Tibial artery (tissue), 4 donors: Measurements from ENCODE around the gene UGT1A6.

Experiments
- DNase-seq, 2 donors: peaks; one replicate each; pipeline ENCODE4 v3.0.0-alpha.2; 2019
- H3K27ac ChIP-seq, 2 donors: fragments of 200-600 bp; sonication (generic) in 1 of 2; 1 replicate in 1 of 2; 2 replicates in 1 of 2; pipeline ENCODE4 v1.5.1; 2018 to 2019; ENCODE audit warnings: mild to moderate bottlenecking in 1 of 2
- H3K27me3 ChIP-seq, 2 donors: fragments of 200-600 bp; sonication (generic) in 1 of 2; one replicate each; pipeline versions ENCODE4 v1.5.1 to v1.6.0; 2016 to 2019
- H3K36me3 ChIP-seq, 3 donors: fragments of 200-600 bp; sonication (generic) in 2 of 3; one replicate each; pipeline ENCODE4 v1.5.1; 2016 to 2019; ENCODE audit warnings: mild to moderate bottlenecking in 2 of 3
- H3K4me1 ChIP-seq, 4 donors: fragments of 200-600 bp; sonication (generic) in 2 of 4; 1 replicate in 3 of 4; 2 replicates in 1 of 4; pipeline ENCODE4 v1.5.1; 2016 to 2019
- H3K4me3 ChIP-seq, 2 donors: fragments of 200-600 bp; sonication (generic) in 1 of 2; 1 replicate in 1 of 2; 2 replicates in 1 of 2; pipeline ENCODE4 v1.5.1; 2018 to 2019; ENCODE audit warnings: mild to moderate bottlenecking in 2 of 2
- H3K9me3 ChIP-seq, 3 donors: fragments of 200-600 bp; sonication (generic) in 1 of 3; one replicate each; pipeline ENCODE4 v1.5.1; 2016 to 2019
- intact Hi-C: fragments of 100-400 bp; cut with DNase I; formaldehyde crosslinking; loops from one replicate; pipeline ENCODE4 v1.15.0; 2023; ENCODE audit warnings: low total_unique reads
- TF ChIP-seq, protein P1 (sequence below), 2 experiments: fragments of 200-600 bp in 1 of 2; fragments of 450-650 bp in 1 of 2; IDR thresholded peaks; one replicate each; pipeline ENCODE4 v1.5.1; 2017 to 2019; ENCODE audit warnings: antibody characterized with exemption in 2 of 2, mild to moderate bottlenecking in 1 of 2, moderate library complexity in 1 of 2

The UGT1A6 gene

DNA sequence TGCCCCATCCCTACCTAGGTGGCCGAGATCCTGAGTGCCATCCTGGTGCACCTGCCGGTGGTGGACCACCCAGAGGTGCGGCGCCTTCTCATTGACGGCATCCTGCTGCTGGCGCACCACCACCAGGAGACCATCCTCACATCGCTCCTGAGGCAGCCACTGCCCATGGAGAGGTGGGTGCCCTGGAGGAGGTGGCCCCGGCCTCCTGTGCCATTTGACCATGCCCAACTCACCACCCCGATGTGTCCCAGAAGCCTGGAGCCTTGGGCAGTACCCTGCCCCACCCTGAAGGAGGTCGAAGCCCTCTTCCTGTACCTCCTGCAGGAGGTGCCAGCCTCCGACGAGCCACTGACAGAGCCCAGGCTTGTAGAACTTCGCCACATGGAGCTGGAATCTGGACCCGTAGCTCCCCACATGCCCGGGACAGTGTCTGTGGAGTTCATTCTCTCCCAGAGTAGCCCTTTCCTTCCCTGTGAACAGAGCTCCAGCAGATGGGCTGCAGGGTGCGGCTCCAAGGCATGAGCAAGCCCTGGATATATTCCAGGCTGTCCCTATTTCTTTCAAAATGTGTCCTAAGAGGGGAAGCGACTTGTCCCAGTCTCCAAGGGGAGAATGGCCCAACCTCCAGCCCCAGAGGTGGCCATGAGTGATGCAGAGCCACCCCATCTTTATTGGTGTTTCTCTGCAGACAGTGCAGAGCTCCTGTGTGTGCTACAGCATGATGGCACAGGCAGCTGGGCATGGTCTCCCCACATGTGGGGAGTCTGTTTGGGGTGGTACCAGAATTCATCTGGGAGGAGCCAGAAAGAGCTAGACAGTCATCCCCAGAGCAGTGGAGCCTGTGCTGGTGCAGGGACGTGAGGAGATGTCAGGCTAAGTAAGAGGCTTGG, 127.4 kb downstream of the UGT1A6 start:
- Histone ChIP-seq H3K4me1 (no peaks in the 10 kb centered on the region), H3K4me3 (no peak overlapping the region), H3K9me3 (peaks cover 0 to 4% (median 0%) of the 10 kb centered on the region in 3 donors), H3K36me3 (no peaks in the 10 kb centered on the region), H3K27ac (no peak overlapping the region), H3K27me3 (no peaks in the 10 kb centered on the region)
- DNase-seq = peak; percentile 16 to 39
- TF ChIP-seq, protein P1, sequence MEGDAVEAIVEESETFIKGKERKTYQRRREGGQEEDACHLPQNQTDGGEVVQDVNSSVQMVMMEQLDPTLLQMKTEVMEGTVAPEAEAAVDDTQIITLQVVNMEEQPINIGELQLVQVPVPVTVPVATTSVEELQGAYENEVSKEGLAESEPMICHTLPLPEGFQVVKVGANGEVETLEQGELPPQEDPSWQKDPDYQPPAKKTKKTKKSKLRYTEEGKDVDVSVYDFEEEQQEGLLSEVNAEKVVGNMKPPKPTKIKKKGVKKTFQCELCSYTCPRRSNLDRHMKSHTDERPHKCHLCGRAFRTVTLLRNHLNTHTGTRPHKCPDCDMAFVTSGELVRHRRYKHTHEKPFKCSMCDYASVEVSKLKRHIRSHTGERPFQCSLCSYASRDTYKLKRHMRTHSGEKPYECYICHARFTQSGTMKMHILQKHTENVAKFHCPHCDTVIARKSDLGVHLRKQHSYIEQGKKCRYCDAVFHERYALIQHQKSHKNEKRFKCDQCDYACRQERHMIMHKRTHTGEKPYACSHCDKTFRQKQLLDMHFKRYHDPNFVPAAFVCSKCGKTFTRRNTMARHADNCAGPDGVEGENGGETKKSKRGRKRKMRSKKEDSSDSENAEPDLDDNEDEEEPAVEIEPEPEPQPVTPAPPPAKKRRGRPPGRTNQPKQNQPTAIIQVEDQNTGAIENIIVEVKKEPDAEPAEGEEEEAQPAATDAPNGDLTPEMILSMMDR (IDR thresholded peaks at IDR 0.05) = no peak
- intact Hi-C loops = no loop called here

DNA sequence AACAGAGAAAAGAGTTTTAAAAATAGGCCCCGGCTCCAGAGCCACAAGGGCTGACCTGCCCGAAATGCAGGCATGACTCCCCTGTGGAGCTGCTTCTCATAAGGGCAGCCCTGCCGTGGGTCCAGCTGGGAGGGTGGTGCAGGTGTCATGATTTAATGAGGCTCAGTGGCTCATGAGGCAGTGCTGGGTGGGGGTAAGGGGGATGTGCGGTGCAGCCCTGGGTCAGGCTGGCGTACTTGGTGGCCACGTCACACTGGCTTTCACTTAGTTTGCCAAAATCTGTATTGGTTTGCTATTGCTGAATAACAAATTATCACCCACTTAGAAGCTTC, 128.1 kb downstream of the UGT1A6 start:
- no peaks in the 10 kb centered on the region for H3K4me1 ChIP-seq
- H3K4me3 ChIP-seq = no peak overlapping the region
- no peaks in the 10 kb centered on the region for H3K36me3 ChIP-seq
- peak; percentile 12 to 54 for DNase-seq
- intact Hi-C loops = no loop called here
- TF ChIP-seq, protein P1 (IDR thresholded peaks at IDR 0.05) = no peak
- no peak overlapping the region for H3K27ac ChIP-seq
- H3K27me3 ChIP-seq = no peaks in the 10 kb centered on the region
- peaks cover 0 to 4% (median 0%) of the 10 kb centered on the region in 3 donors for H3K9me3 ChIP-seq

DNA sequence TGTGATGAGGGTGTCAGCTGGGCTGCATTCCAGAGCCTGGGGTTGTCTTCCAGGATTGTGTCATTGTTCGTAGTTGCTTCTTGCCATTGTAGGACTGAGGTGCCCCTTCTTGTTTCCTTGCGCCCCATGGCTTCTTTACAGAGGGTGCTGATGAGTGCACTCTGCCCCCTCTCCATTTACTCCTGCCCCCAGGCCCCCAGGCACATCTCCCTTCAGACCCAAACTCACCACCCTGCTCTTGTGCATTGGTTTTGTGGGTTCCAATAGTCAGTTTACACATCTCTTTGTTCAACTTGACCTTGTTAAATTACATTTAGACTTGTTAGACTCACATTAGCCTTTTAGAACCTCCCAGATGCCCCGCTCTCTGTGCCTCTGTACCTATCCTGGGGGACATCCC, 128.5 kb downstream of the UGT1A6 start:
- Histone ChIP-seq H3K27me3 (no peaks in the 10 kb centered on the region), H3K4me3 (no peak overlapping the region), H3K9me3 (peaks cover 0 to 7% (median 0%) of the 10 kb centered on the region in 3 donors), H3K36me3 (no peaks in the 10 kb centered on the region), H3K27ac (no peak overlapping the region), H3K4me1 (no peaks in the 10 kb centered on the region)
- TF ChIP-seq, protein P1 (IDR thresholded peaks at IDR 0.05) = no peak
- DNase-seq = peak; percentile 3 to 19
- intact Hi-C loops = no loop called here

DNA sequence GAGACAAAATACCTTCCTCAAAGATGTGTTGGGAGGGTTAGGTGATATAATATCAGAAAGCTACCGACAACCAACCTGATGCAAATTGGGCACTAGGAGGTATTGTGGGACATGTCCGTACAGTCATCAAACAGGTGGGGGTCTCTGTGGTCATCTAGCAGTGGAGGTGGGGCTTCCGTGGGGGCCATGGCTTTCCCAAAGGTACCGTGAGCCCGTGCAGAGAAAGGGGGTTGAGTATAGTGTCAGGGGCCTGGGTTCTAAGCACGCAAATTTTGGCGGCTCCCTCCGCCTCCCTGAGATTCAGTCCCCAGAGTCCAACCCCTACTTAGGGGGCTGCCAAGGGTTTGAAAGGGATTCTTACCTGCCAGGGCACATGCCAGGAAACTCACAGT, 129.0 kb downstream of the UGT1A6 start:
- intact Hi-C loops = no loop called here
- Histone ChIP-seq H3K27ac (no peak overlapping the region), H3K4me3 (no peak overlapping the region), H3K36me3 (no peaks in the 10 kb centered on the region), H3K27me3 (no peaks in the 10 kb centered on the region), H3K9me3 (peaks cover 0 to 9% (median 0%) of the 10 kb centered on the region in 3 donors), H3K4me1 (no peaks in the 10 kb centered on the region)
- DNase-seq = peak; percentile 9 to 41
- TF ChIP-seq, protein P1 (IDR thresholded peaks at IDR 0.05) = no peak

DNA sequence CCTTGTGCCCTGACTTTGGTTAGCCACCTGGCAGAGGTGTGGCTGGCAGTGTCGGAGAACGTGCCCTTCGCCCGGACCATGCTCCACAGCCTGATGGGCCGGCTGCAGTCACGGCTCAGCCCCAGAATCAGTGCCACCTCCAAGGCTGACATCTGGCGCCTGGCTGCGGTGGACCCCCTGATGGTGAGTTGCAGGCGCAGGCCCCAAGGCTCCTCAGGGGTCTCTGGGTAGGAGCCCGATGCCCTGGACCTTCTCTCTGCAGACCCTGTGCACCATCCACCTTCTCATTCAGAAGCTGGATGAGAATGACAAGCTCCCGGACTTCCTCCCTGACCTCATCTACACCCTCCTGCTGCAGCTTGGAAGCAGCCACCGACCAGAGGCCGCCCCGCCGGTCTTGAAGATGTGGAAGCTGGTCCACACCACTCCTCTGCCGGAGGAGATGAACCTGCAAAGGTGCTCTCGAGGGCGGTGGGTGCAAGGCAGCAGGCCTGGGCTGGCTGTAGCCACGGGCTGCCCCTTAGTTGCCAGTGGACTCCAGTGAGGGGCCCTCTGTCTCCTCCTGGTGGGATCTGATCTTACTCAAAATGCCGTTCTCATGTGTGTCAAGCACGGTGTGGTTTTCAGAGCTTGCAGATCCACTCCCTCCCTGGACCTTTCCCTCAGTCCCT, 129.5 kb downstream of the UGT1A6 start:
- TF ChIP-seq, protein P1 (IDR thresholded peaks at IDR 0.05) = no peak
- Histone ChIP-seq H3K4me3 (no peak overlapping the region), H3K4me1 (no peaks in the 10 kb centered on the region), H3K9me3 (peaks cover 0 to 10% (median 0%) of the 10 kb centered on the region in 3 donors), H3K27ac (no peak overlapping the region), H3K36me3 (no peaks in the 10 kb centered on the region), H3K27me3 (no peaks in the 10 kb centered on the region)
- peak; percentile 15 to 45 for DNase-seq
- intact Hi-C loops = no loop called here
